ENCODE measurements around the gene RNF207.

DNA sequence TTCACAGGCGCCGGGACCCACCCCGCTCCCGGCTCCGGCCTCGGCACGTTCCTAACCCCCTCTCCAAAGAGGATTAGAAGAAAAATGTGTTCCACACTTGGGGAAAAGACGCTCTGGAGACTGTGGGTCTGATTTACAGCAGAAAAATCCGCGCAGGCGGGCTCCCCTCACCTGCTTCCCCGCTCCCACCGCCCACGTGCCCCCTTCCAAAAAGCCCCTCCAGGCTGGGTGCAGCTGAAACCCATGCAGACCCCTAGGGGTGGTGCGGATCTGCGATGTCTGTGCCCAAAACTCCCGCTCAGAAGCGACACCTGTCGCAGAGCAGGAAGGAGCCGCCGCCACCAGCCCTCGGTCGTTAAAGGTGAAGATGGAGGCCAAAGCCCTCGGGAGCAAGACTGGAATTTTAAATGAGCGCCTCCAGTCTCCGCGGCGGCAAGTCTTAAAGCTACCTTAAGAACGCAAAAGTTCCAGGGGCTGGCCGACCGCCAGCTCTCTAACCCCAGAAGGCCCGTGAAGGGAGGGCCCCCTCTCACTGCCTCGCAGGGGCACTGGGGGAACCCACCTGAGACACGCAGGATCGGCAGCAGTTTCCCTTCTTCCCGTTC is 25.1 kb upstream of the RNF207 start:
- no peak for TF ChIP-seq POLR2A (IDR thresholded peaks at IDR 0.05; ENCODE audit: low read depth, low read length)
- no peak for TF ChIP-seq SIN3A (IDR thresholded peaks at IDR 0.05; ENCODE audit: low read depth, low read length)
- TF ChIP-seq, protein P1, sequence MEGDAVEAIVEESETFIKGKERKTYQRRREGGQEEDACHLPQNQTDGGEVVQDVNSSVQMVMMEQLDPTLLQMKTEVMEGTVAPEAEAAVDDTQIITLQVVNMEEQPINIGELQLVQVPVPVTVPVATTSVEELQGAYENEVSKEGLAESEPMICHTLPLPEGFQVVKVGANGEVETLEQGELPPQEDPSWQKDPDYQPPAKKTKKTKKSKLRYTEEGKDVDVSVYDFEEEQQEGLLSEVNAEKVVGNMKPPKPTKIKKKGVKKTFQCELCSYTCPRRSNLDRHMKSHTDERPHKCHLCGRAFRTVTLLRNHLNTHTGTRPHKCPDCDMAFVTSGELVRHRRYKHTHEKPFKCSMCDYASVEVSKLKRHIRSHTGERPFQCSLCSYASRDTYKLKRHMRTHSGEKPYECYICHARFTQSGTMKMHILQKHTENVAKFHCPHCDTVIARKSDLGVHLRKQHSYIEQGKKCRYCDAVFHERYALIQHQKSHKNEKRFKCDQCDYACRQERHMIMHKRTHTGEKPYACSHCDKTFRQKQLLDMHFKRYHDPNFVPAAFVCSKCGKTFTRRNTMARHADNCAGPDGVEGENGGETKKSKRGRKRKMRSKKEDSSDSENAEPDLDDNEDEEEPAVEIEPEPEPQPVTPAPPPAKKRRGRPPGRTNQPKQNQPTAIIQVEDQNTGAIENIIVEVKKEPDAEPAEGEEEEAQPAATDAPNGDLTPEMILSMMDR (IDR thresholded peaks at IDR 0.05 in 2 of 3, conservative IDR thresholded peaks at IDR 0.05 in 1 of 3; ENCODE audit: control insufficient read depth in 2 of 3, extremely low read depth in 1 of 3, insufficient read depth in 1 of 3, low read depth in 3 of 3, low read length in 3 of 3) = no peak
- no peak for TF ChIP-seq IRF4 (IDR thresholded peaks at IDR 0.05; ENCODE audit: low read depth, low read length)
- no peak for TF ChIP-seq SIX5 (IDR thresholded peaks at IDR 0.05; ENCODE audit: low read depth, low read length, severe bottlenecking)
- TF ChIP-seq EED (IDR thresholded peaks at IDR 0.05; ENCODE audit: low read depth) = no peak

Data from GM12878 (cell line).